SU-DHL-6 (cell line): ENCODE data around the gene TWF1.

Source experiments
- H2AFZ ChIP-seq: fragments of 200-600 bp; sonication (generic); 2 replicates; pipeline ENCODE4 v1.6.1; 2014; ENCODE audit warnings: low read depth, mild to moderate bottlenecking, moderate library complexity, mixed read lengths, antibody characterized with exemption, low read length; ENCODE audit not compliant: severe bottlenecking
- H3F3A ChIP-seq: fragments of 200-600 bp; shearing (Covaris generic); 2 replicates; pipeline ENCODE4 v1.6.0; 2016; ENCODE audit warnings: antibody characterized with exemption, mild to moderate bottlenecking; ENCODE audit not compliant: insufficient read depth
- H3K27ac ChIP-seq: fragments of 200-600 bp; sonication (generic); 2 replicates; pipeline ENCODE4 v1.5.1; 2016; ENCODE audit warnings: low read depth, mild to moderate bottlenecking, low read length, moderate library complexity, mixed read lengths
- H3K27me3 ChIP-seq: fragments of 200-600 bp; sonication (generic), shearing (Covaris generic); 2 replicates; pipeline ENCODE4 v1.6.0; 2014; ENCODE audit warnings: mild to moderate bottlenecking, low read length
- H3K36me3 ChIP-seq: fragments of 200-600 bp; sonication (generic); 2 replicates; pipeline ENCODE4 v1.6.1; 2014; ENCODE audit warnings: mild to moderate bottlenecking, low read length, mixed read lengths
- H3K4me2 ChIP-seq: fragments of 300-600, 200-600 bp; shearing (Covaris generic), sonication (generic); 2 replicates; pipeline ENCODE4 v1.6.0; 2014; ENCODE audit warnings: low read length, low read depth, mild to moderate bottlenecking; ENCODE audit not compliant: poor library complexity, severe bottlenecking
- H3K4me3 ChIP-seq: fragments of 200-600 bp; sonication (generic); 2 replicates; pipeline ENCODE4 v1.5.1; 2014; ENCODE audit warnings: antibody characterized with exemption, low read length, mild to moderate bottlenecking, mixed read lengths; ENCODE audit not compliant: insufficient read depth, poor library complexity, severe bottlenecking
- H3K79me2 ChIP-seq: fragments of 200-600 bp; sonication (generic); 2 replicates; pipeline ENCODE4 v1.6.1; 2014; ENCODE audit warnings: mild to moderate bottlenecking, low read length, moderate library complexity; ENCODE audit not compliant: insufficient read depth
- H3K9ac ChIP-seq: fragments of 200-600 bp; sonication (generic); 2 replicates; pipeline ENCODE4 v1.7.0; 2014; ENCODE audit warnings: mild to moderate bottlenecking, low read length
- H3K9me2 ChIP-seq: fragments of 200-600 bp; sonication (generic); replicated peaks from 2 replicates; pipeline ENCODE4 v1.6.1; 2014; ENCODE audit warnings: low read length; ENCODE audit not compliant: insufficient read depth
- H3K9me3 ChIP-seq: fragments of 200-600 bp; sonication (generic); 2 replicates; pipeline ENCODE4 v1.6.1; 2014; ENCODE audit warnings: low read length, mixed read lengths; ENCODE audit not compliant: insufficient read depth
- H4K20me1 ChIP-seq: fragments of 200-600 bp; sonication (generic); 2 replicates; pipeline ENCODE4 v1.6.1; 2014; ENCODE audit warnings: low read depth, mild to moderate bottlenecking, antibody characterized with exemption, low read length, moderate library complexity, mixed read lengths
- CTCF ChIP-seq: fragments of 200-600 bp; sonication (generic); IDR thresholded peaks from one replicate; pipeline ENCODE4 v1.5.1; 2017; ENCODE audit warnings: antibody characterized with exemption, mild to moderate bottlenecking, low read length, moderate library complexity; ENCODE audit not compliant: insufficient read depth, poor library complexity, severe bottlenecking
- EZH2phosphoT487 ChIP-seq: fragments of 200-600 bp; sonication (generic), shearing (Covaris generic); conservative IDR thresholded peaks from 2 replicates; pipeline ENCODE4 v1.6.1; 2018; ENCODE audit warnings: mild to moderate bottlenecking, antibody characterized with exemption, low read length, moderate library complexity, mixed read lengths

TWF1 gene

DNA sequence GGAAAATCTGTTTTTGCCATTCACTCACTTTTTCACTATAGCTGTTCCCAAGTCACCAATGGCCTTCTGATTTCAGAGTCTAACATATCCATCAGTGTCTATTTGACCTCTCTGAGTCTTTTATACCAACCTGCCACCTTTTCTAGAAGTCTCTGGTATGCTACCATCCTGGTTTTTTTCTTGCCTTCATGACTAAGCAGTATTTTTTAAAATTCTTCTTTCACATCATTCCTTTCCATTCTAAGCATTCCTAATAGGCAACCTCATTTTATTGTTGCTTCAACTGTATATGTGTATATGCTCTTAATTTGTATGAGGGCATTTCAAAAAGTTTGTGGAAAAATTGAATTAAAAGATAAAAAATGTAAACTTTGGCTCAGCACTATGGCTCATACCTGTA, 42.3 kb downstream of the TWF1 start:
- H3K27me3 ChIP-seq, result no peaks in the 10 kb centered on the region
- H3F3A ChIP-seq, result peaks cover 9% of the 10 kb centered on the region; the same call in 1 of the 2 replicates
- no peak overlapping the region for H2AFZ ChIP-seq
- peaks cover 14% of the 10 kb centered on the region; the same call in 1 of the 2 replicates for H3K36me3 ChIP-seq
- TF ChIP-seq CTCF (no peak), EZH2phosphoT487 (no peak)
- peaks cover 27% of the 10 kb centered on the region for H3K79me2 ChIP-seq
- H3K4me2 ChIP-seq, result no peak overlapping the region
- H3K9me2 ChIP-seq, result no peaks in the 10 kb centered on the region
- H3K9ac ChIP-seq, result no peak overlapping the region
- H3K4me3 ChIP-seq, result no peak overlapping the region
- no peaks in the 10 kb centered on the region for H3K9me3 ChIP-seq
- no peaks in the 10 kb centered on the region for H4K20me1 ChIP-seq
- H3K27ac ChIP-seq, result no peak overlapping the region

DNA sequence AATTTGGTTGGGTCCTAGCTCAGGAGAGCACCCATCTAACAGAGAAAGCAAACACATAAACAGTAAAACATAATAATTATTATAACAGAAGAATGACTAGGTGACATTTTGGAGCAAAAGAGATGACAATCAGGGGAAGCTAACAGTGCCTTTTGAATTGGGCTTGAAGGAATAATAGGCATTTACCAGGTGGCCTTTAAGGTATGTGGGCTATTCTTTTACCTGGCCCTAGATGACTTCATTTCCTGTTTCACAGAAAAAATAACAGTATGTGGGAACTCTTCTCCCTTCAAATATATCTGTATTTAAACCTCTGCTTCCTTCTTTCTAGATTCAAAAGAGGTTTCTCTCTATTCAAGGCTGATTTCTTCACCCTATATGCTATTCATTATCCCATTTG, 43.5 kb downstream of the TWF1 start:
- no peaks in the 10 kb centered on the region for H3K9me3 ChIP-seq
- peaks cover 9% of the 10 kb centered on the region; the same call in 1 of the 2 replicates for H3F3A ChIP-seq
- H2AFZ ChIP-seq, result no peak overlapping the region
- peak overlapping the region; percentile 80 for H3K4me2 ChIP-seq
- peaks cover 36% of the 10 kb centered on the region for H3K79me2 ChIP-seq
- TF ChIP-seq EZH2phosphoT487 (no peak), CTCF (no peak)
- no peaks in the 10 kb centered on the region for H3K9me2 ChIP-seq
- peaks cover 4% of the 10 kb centered on the region; the same call in 1 of the 2 replicates for H3K36me3 ChIP-seq
- H3K9ac ChIP-seq, result no peak overlapping the region
- no peak overlapping the region for H3K4me3 ChIP-seq
- no peak overlapping the region for H3K27ac ChIP-seq
- no peaks in the 10 kb centered on the region for H3K27me3 ChIP-seq
- no peaks in the 10 kb centered on the region for H4K20me1 ChIP-seq

GRCh38 chr12:43761500-43761899, 44.6 kb downstream of the TWF1 start:
- Histone ChIP-seq H2AFZ (no peak overlapping the region), H3K27ac (no peak overlapping the region), H3K36me3 (0 out of 2 replicates have a peak, but pooled peaks cover 3% of the 10 kb centered on the region), H3K4me3 (no peak overlapping the region), H3F3A (peaks cover 9% of the 10 kb centered on the region; the same call in 1 of the 2 replicates), H3K4me2 (peak overlapping the region; percentile 80), H3K27me3 (no peaks in the 10 kb centered on the region), H3K9ac (0 out of 2 replicates have a peak overlapping the region, but pooled peaks have one; percentile 3), H3K9me2 (no peaks in the 10 kb centered on the region), H3K79me2 (peaks cover 47% of the 10 kb centered on the region), H3K9me3 (no peaks in the 10 kb centered on the region), H4K20me1 (no peaks in the 10 kb centered on the region)
- TF ChIP-seq EZH2phosphoT487 (no peak), CTCF (no peak)
